HCT116 (cell line): ENCODE results near the gene EPDR1. TPM values are rescaled to one million over a fixed set of nuclear protein-coding genes. Genes with fewer than 3 reads are reported as not detected.

ENCODE experiments used
- ATAC-seq: fragments of 200-7000 bp; cut with Tn5 transposase; 2 replicates; pipeline ENCODE4 v1.9.1; 2020; ENCODE audit warnings: mild to moderate bottlenecking, moderate library complexity
- BruUV-seq: library from RNA; stranded (reverse); fragments of 400-500 nt; replicated peaks from 2 replicates; lab custom pipeline; 2021; lab: Mats Ljungman, UMichigan
- CTCF ChIA-PET: fragments of 300-600 bp; sonication (Branson Sonifier 250); formaldehyde crosslinking; loops from one replicate; lab custom pipeline; 2021; ENCODE audit warnings: antibody characterized with exemption; lab: Charles Lee
- POLR2A ChIA-PET: fragments of 300-600, 350-600 bp; sonication (Branson Sonifier 250); formaldehyde crosslinking; loops from one replicate; lab custom pipeline; 2021; ENCODE audit warnings: antibody characterized with exemption; lab: Charles Lee
- RAD21 ChIA-PET, 2 experiments: fragments of 300-600 bp; sonication (Branson Sonifier 250); formaldehyde crosslinking; loops; one replicate each; lab custom pipeline; 2023; ENCODE audit warnings: low total read pairs in 2 of 2; ENCODE audit not compliant: uncharacterized antibody in 2 of 2, unreplicated experiment in 2 of 2, low non-redundant PET in 1 of 2; lab: Charles Lee
- DNase-seq: peaks from one replicate; pipeline ENCODE4 v3.0.0-alpha.2; 2010; ENCODE audit warnings: low read depth, low spot score
- H2AFZ ChIP-seq: fragments of 200-600 bp; shearing (Covaris generic), sonication (generic); 2 replicates; pipeline ENCODE4 v1.6.1; 2017; ENCODE audit warnings: low read depth, mixed run types, mixed read lengths, antibody characterized with exemption, low read length; ENCODE audit not compliant: poor library complexity, severe bottlenecking
- H3K27ac ChIP-seq: 2 replicates; pipeline ENCODE4 v1.5.1; 2012; ENCODE audit warnings: low read depth, low read length
- H3K27me3 ChIP-seq: fragments of 200-600 bp; sonication (generic); 2 replicates; pipeline ENCODE4 v1.6.1; 2016; ENCODE audit warnings: mixed run types, low read length, mixed read lengths; ENCODE audit not compliant: insufficient read depth
- H3K36me3 ChIP-seq, 2 experiments: fragments of 200-500 bp in 1 of 2; fragments of 200-600 bp in 1 of 2; sonication (Bioruptor generic) in 1 of 2; sonication (generic) in 1 of 2; 2 replicates each; pipeline versions ENCODE4 v1.5.1 to v1.6.1; 2014 to 2016; ENCODE audit warnings: low read length in 2 of 2, inconsistent platforms in 1 of 2, mixed read lengths in 1 of 2, mixed run types in 1 of 2; ENCODE audit not compliant: insufficient read depth in 2 of 2, control insufficient read depth in 1 of 2
- H3K4me1 ChIP-seq, 2 experiments: fragments of 200-600 bp in 1 of 2; sonication (generic) in 1 of 2; 2 replicates each; pipeline versions ENCODE4 v1.5.1 to v1.6.1; 2012 to 2017; ENCODE audit warnings: low read length in 2 of 2, inconsistent platforms in 1 of 2, mild to moderate bottlenecking in 1 of 2, mixed read lengths in 1 of 2, mixed run types in 1 of 2, moderate library complexity in 1 of 2; ENCODE audit not compliant: insufficient read depth in 2 of 2, control insufficient read depth in 1 of 2
- H3K4me2 ChIP-seq: fragments of 200-600 bp; sonication (generic); 2 replicates; pipeline ENCODE4 v1.6.1; 2017; ENCODE audit warnings: mixed run types, low read length, mixed read lengths
- H3K4me3 ChIP-seq, 2 experiments: fragments of 200-600 bp in 1 of 2; sonication (generic) in 1 of 2; replicated peaks in 1 of 2; 2 replicates each; pipeline ENCODE4 v1.5.1; 2011 to 2016; ENCODE audit warnings: low read length in 2 of 2, control low read depth in 1 of 2, low read depth in 1 of 2, mild to moderate bottlenecking in 1 of 2, mixed read lengths in 1 of 2, mixed run types in 1 of 2
- H3K79me2 ChIP-seq: fragments of 200-600 bp; sonication (generic); 2 replicates; pipeline ENCODE4 v1.6.1; 2017; ENCODE audit warnings: mild to moderate bottlenecking, mixed run types, low read length, moderate library complexity, mixed read lengths; ENCODE audit not compliant: insufficient read depth
- H3K9ac ChIP-seq: fragments of 200-600 bp; sonication (generic); 2 replicates; pipeline ENCODE4 v1.6.1; 2016; ENCODE audit warnings: low read length, mixed read lengths
- H3K9me2 ChIP-seq: fragments of 200-600 bp; sonication (generic), shearing (Covaris generic); 2 replicates; pipeline ENCODE4 v1.6.1; 2017; ENCODE audit warnings: mixed run types, mild to moderate bottlenecking, moderate library complexity; ENCODE audit not compliant: insufficient read depth
- H3K9me3 ChIP-seq, 2 experiments: fragments of 200-500 bp in 1 of 2; fragments of 200-600 bp in 1 of 2; sonication (Bioruptor generic) in 1 of 2; sonication (generic) in 1 of 2; 2 replicates each; pipeline ENCODE4 v1.6.1; 2014 to 2017; ENCODE audit warnings: low read length in 2 of 2, mixed read lengths in 2 of 2, inconsistent platforms in 1 of 2, low read depth in 1 of 2, mild to moderate bottlenecking in 1 of 2, mixed run types in 1 of 2, moderate library complexity in 1 of 2; ENCODE audit not compliant: control insufficient read depth in 1 of 2, insufficient read depth in 1 of 2
- H4K20me1 ChIP-seq: fragments of 200-600 bp; sonication (generic), shearing (Covaris generic); 2 replicates; pipeline ENCODE4 v1.6.1; 2017; ENCODE audit warnings: mixed run types, mild to moderate bottlenecking, moderate library complexity; ENCODE audit not compliant: insufficient read depth
- CBX3 ChIP-seq: IDR thresholded peaks from 2 replicates; pipeline ENCODE4 v1.6.1; 2012; ENCODE audit warnings: low read depth
- CTCF ChIP-seq, 3 experiments: fragments of 200-600 bp in 1 of 3; sonication (generic) in 1 of 3; IDR thresholded peaks in 2 of 3; conservative IDR thresholded peaks in 1 of 3; 2 replicates each; pipeline ENCODE4 v1.5.1; 2012 to 2017; ENCODE audit warnings: low read depth in 2 of 3, low read length in 2 of 3, antibody characterized with exemption in 1 of 3, borderline replicate concordance in 1 of 3, control low read depth in 1 of 3, mild to moderate bottlenecking in 1 of 3, mixed read lengths in 1 of 3, mixed run types in 1 of 3, moderate library complexity in 1 of 3; ENCODE audit not compliant: insufficient read depth in 1 of 3
- EGR1 ChIP-seq: IDR thresholded peaks from 2 replicates; pipeline ENCODE4 v1.6.1; 2012; ENCODE audit warnings: low read depth
- EZH2 ChIP-seq: fragments of 200-600 bp; sonication (generic); IDR thresholded peaks from 2 replicates; pipeline ENCODE4 v1.6.1; 2017; ENCODE audit warnings: antibody characterized with exemption, mixed run types
- EZH2phosphoT487 ChIP-seq: fragments of 200-600 bp; IDR thresholded peaks from 2 replicates; pipeline ENCODE4 v1.6.1; 2018; ENCODE audit warnings: antibody characterized with exemption, borderline replicate concordance
- FOSL1 ChIP-seq: IDR thresholded peaks from 2 replicates; pipeline ENCODE4 v1.6.1; 2012; ENCODE audit warnings: low read depth
- JUND ChIP-seq: IDR thresholded peaks from 2 replicates; pipeline ENCODE4 v1.6.1; 2012
- MAX ChIP-seq: IDR thresholded peaks from 2 replicates; pipeline ENCODE4 v1.6.1; 2012
- POLR2A ChIP-seq: IDR thresholded peaks from 2 replicates; pipeline ENCODE4 v1.7.0; 2011; ENCODE audit warnings: borderline replicate concordance; ENCODE audit not compliant: insufficient read depth, insufficient read length; ENCODE audit errors: extremely low read depth
- POLR2AphosphoS5 ChIP-seq: IDR thresholded peaks from 2 replicates; pipeline ENCODE4 v1.6.1; 2011; ENCODE audit warnings: mild to moderate bottlenecking, low read depth, low read length, moderate library complexity
- SP1 ChIP-seq: IDR thresholded peaks from 2 replicates; pipeline ENCODE4 v1.6.1; 2012; ENCODE audit warnings: low read depth
- SRF ChIP-seq: IDR thresholded peaks from 2 replicates; pipeline ENCODE4 v1.6.1; 2012; ENCODE audit warnings: low read depth
- YY1 ChIP-seq: IDR thresholded peaks from 2 replicates; pipeline ENCODE4 v1.6.1; 2011; ENCODE audit warnings: low read length, low read depth, moderate library complexity, mild to moderate bottlenecking; ENCODE audit not compliant: insufficient replicate concordance; ENCODE audit errors: extremely low read depth
- ZFX ChIP-seq: fragments of 450-650 bp; IDR thresholded peaks from 2 replicates; pipeline ENCODE4 v1.6.1; 2017
- intact Hi-C: fragments of 100-400 bp; cut with micrococcal nuclease; formaldehyde crosslinking; loops from 2 replicates; pipeline ENCODE4 v1.10.0; 2022
- total RNA-seq: library from RNA; stranded (reverse); gene quantifications from one replicate; pipeline ENCODE4 v1.2.1, GENCODE V29; 2021; ENCODE audit not compliant: unreplicated experiment

The EPDR1 gene
- total RNA-seq, 1 experiment from 2014 or later: 8.0 TPM

- POLR2A ChIA-PET: no interaction called here
- RAD21 ChIA-PET: no interaction called here
Measured at GRCh38 chr7:37945336-37945735, 24.9 kb downstream of the EPDR1 start.

More at GRCh38 chr7:37945336-37945735, 24.9 kb downstream of the EPDR1 start:
- no peak overlapping the region for H3K9ac ChIP-seq
- TF ChIP-seq FOSL1 (no peak), ZFX (no peak), EZH2phosphoT487 (no peak), YY1 (no peak), SRF (no peak), POLR2A (no peak), CTCF (IDR thresholded peaks at IDR 0.05 in 2 of 3, conservative IDR thresholded peaks at IDR 0.05 in 1 of 3; ENCODE audit: borderline replicate concordance in 1 of 3, insufficient read depth in 1 of 3, low read depth in 2 of 3, low read length in 2 of 3) (no peak), CBX3 (no peak), JUND (no peak), SP1 (no peak), EGR1 (no peak), MAX (no peak), POLR2AphosphoS5 (no peak), EZH2 (no peak)
- TF ChIP-seq, all 23 proteins: peak for 0
- H4K20me1 ChIP-seq: no peaks in the 10 kb centered on the region
- H3K27me3 ChIP-seq: no peaks in the 10 kb centered on the region
- no peaks in the 10 kb centered on the region for H3K36me3 ChIP-seq
- no peak overlapping the region for H2AFZ ChIP-seq
- ATAC-seq: no peak
- CTCF ChIA-PET: no interaction called here
- H3K4me1 ChIP-seq: peaks cover 9 to 14% of the 10 kb centered on the region in 2 experiments
- no peak overlapping the region for H3K27ac ChIP-seq
- no peaks in the 10 kb centered on the region for H3K9me3 ChIP-seq
- peaks cover 16% of the 10 kb centered on the region; the same call in 1 of the 2 replicates for H3K79me2 ChIP-seq
- H3K4me3 ChIP-seq: no peak overlapping the region
- no peak for DNase-seq
- H3K9me2 ChIP-seq: no peaks in the 10 kb centered on the region
- intact Hi-C loops: no loop called here
- BruUV-seq: no TSS peak
- no peak overlapping the region for H3K4me2 ChIP-seq
